Ramos (cell line): ENCODE measurements around the gene PDE8B.

Experiments
- in situ Hi-C: fragments of 300-500 bp; cut with MboI; formaldehyde crosslinking; loops from one replicate; pipeline ENCODE4 v1.14.3; 2022; ENCODE audit warnings: low sequenced_read_pairs; ENCODE audit not compliant: unreplicated experiment

Gene PDE8B

GRCh38 chr5:77210091-77210963 lies at the start of gene PDE8B:
Gene PDE8B, plus strand, starts transcription at chr5:77210680. Its CDS starts 246 bp downstream, at chr5:77210926.
- in situ Hi-C loops, result no loop called here

GRCh38 chr5:77163453-77163852 lies 47.0 kb upstream of the PDE8B start:
- in situ Hi-C loops, result no loop called here

GRCh38 chr5:77167063-77167462 lies 43.4 kb upstream of the PDE8B start:
- in situ Hi-C loops, result no loop called here

GRCh38 chr5:77167695-77168121 lies 42.8 kb upstream of the PDE8B start:
- in situ Hi-C loops, result no loop called here

- in situ Hi-C loops, result no loop called here
Measured at GRCh38 chr5:77168161-77168878, 42.2 kb upstream of the PDE8B start.

GRCh38 chr5:77168879-77169244 lies 41.6 kb upstream of the PDE8B start:
- in situ Hi-C loops, result no loop called here

- in situ Hi-C loops, result no loop called here
Measured at GRCh38 chr5:77170196-77170890, 40.1 kb upstream of the PDE8B start.

GRCh38 chr5:77171141-77171910 lies 39.2 kb upstream of the PDE8B start:
- in situ Hi-C loops, result no loop called here

GRCh38 chr5:77172713-77173328 lies 37.7 kb upstream of the PDE8B start:
- in situ Hi-C loops, result no loop called here

- in situ Hi-C loops, result no loop called here
Measured at GRCh38 chr5:77174526-77174925, 36.0 kb upstream of the PDE8B start.

GRCh38 chr5:77175231-77175630 lies 35.2 kb upstream of the PDE8B start:
- in situ Hi-C loops, result no loop called here

- in situ Hi-C loops, result no loop called here
Measured at GRCh38 chr5:77176429-77176828, 34.1 kb upstream of the PDE8B start.

GRCh38 chr5:77177576-77177975 lies 32.9 kb upstream of the PDE8B start:
- in situ Hi-C loops, result no loop called here

GRCh38 chr5:77180167-77181081 lies 30.1 kb upstream of the PDE8B start:
- in situ Hi-C loops, result no loop called here

- in situ Hi-C loops, result no loop called here
Measured at GRCh38 chr5:77181173-77181572, 29.3 kb upstream of the PDE8B start.

- in situ Hi-C loops, result no loop called here
Measured at GRCh38 chr5:77181596-77182304, 28.7 kb upstream of the PDE8B start.

- in situ Hi-C loops, result no loop called here
Measured at GRCh38 chr5:77182367-77182766, 28.1 kb upstream of the PDE8B start.
